Superior temporal gyrus (tissue), 1 donor: ENCODE results near the gene CD4.
A peak's percentile ranks its signal among the peaks of the same experiment; 100 is the strongest.
"Not testable (repeated sequence)": the region's sequence is repeated elsewhere in the genome, so short reads cannot be mapped to it uniquely, and the experiment has no call there.

ENCODE experiments used
- DNase-seq: peaks from one replicate; pipeline ENCODE4 v3.0.0-alpha.2; 2016; ENCODE audit errors: extremely low spot score

Gene CD4

GRCh38 chr12:6845395-6845794 is 56.1 kb downstream of the CD4 start:
- no peak for DNase-seq

DNA sequence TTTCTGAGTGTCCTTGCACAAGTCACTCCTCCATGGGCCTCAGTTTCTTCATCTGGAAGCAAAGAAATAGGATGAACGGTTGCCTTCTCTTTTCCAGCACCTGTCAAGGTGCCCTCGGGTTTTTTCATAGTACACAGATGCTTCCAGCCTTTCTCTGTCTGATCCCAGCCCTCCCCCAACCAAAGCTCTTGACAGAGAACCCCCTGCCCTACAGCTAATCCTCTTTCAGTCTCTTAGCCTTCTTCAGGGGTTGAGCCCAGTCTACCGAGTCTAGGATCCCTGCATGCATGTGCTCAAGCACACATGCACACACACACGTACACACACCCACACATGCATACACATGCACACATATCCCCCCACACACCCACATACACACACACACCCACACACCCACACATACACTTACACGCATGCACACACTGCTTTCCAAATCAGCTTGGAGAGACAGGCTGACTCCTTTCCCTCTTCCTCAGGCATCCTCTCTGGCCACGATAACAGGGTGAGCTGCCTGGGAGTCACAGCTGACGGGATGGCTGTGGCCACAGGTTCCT is 57.1 kb downstream of the CD4 start:
- no peak for DNase-seq

DNA sequence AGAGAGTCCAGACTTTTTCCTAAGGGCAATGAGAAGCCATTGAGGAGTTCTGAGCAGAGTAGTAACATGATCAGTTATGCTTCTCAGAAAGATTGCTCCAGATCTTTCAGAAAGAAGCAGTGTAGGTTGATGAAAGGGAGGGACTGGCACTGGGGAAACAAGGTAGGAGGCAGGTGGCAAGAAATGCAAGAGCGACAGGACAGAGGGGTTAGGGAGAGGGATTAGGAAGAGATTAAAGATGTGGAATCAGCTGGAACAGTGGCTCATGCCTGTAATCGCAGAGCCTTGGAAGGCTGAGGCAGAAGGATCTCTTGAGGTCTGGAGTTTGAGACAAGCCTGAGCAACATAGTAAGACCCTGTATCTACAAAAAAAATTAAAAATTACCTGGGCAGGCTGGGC is 58.3 kb downstream of the CD4 start:
- DNase-seq, result no peak

GRCh38 chr12:6849427-6849826 is 60.1 kb downstream of the CD4 start:
- DNase-seq, result no peak

- no peak for DNase-seq
Observed at GRCh38 chr12:6849976-6850560, 60.7 kb downstream of the CD4 start.

- no peak for DNase-seq
Observed at GRCh38 chr12:6850796-6851152, 61.4 kb downstream of the CD4 start.

GRCh38 chr12:6851153-6851920 is 62.0 kb downstream of the CD4 start, which contains the start of gene CDCA3:
Gene CDCA3, minus strand, starts transcription at chr12:6851286. Its CDS starts 334 bp downstream, at chr12:6850952.
- DNase-seq, result peak; percentile 99

DNA sequence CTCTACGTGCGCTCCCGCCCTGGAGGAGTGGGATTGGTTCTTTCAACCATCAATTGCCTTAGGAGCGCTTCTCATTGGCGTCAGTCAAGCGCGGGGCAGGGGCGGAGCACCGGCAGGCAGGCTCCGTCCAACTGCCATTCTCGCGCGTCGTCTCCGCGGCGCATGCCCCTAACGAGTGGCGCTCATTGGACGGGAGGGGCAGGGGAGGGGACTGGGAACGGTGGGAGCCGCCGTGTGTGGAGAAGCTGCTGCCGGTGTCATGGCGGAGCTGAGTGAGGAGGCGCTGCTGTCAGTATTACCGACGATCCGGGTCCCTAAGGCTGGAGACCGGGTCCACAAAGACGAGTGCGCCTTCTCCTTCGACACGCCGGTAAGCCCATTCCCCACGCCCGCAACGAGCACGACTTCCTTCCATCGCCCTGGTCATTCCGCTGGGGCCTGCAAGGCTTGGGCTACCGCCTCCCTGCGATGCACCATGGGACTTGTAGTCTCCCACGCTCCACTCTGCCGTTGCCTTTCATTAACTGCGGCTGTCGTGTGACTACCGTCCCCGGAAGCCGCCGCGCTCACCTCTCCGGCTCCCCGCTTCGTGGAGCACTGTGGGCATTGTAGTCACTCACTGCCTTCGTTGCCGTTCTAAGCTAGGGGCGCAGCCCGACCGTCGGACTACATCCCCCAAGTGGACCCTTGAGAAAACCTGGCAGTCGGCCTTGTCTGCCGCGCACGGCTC is 62.8 kb downstream of the CD4 start, which contains the start of gene USP5:
Gene USP5, plus strand, starts transcription at position 230 of the 730 bp plus-strand sequence. Its CDS starts 30 bp downstream, at position 260.
- DNase-seq, result peak; percentile 100

DNA sequence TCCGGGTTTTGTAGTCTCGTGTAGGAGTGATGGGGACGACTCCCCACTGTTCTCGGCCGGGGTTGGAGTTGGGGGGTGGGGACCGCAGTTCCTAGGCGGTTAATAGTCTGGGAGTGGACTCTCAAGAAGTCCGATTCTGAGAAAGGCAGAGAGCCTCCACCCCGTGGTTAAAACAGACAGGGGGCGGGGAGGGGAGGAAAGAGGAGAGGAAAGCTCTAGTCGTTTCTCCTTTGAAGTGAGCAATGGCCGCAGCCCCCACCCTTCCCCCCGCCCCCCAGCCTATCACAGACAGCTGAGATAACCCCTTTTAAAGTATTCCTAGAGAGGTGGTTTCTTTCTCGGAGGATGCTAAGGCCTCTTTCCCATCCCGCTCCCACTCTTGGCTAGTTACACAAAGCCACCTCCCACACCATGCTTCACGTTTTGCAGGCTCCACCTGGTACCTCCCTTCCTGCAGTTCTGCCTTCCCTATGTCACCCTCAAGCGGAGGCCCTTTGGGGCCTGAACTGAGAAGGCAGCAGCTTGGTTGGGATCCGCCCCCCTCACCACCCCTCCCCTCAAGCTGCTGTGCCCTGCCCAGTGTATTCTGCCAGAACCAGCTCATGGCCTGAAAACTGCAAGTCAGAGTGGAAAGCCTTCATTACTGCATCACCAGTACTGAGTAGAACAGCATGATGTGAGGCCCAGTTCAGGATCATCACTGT is 63.5 kb downstream of the CD4 start:
- peak; percentile 32 for DNase-seq

DNA sequence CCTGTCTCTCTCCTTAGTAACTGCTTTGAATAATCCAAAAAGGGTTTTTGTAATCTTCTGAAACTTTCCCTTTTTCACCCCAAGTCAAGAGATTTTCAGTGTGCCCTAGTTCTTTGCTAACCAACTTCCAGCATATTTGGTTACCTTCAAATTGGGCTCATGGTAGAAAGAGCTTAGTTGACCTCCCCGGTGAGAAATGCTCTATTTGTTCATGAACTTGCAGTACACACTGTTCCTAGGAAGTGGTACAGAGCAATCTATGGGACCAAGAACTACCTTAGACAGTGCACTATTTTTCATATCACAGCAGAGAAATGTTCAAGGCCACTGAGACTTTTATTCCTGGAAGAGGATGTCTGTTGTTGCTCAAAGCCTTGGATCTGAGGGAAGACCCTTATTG is 64.3 kb downstream of the CD4 start:
- no peak for DNase-seq

DNA sequence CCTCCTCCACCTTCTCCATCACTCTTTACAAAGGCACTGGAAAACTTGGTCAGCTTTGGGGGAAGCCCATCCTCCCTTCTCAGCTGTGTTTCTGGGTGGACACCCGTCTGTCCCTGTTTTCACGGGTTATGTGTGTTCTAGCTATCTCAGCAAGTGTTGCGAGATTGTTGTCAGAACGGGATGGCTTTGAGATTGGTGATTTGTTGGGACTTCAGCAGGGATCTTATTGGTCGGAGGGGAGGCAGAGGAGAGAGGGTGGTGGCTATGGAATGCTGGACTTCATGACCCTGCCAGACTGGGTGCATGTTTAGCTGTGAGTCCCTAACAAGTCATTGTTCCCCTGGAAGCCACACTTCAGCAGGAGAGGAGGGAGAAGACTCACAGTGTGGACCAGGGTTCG is 64.7 kb downstream of the CD4 start:
- no peak for DNase-seq

DNA sequence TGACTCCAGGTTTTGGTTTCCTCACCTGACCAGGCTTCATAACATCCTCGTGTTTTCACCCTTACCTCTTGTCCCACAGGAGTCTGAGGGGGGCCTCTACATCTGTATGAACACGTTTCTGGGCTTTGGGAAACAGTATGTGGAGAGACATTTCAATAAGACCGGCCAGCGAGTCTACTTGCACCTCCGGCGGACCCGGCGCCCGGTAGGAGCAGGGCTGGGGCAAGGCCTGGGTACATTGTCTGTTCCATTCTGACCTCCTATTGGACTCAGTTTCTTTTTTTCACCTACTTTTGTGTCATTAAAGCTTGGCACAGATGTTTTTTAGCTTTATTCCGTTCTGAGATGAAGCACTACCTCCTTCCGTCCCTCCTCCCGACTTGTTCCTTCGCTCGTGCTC is 66.0 kb downstream of the CD4 start:
- DNase-seq, result no peak

- DNase-seq, result no peak
Observed at GRCh38 chr12:6858799-6859198, 69.5 kb downstream of the CD4 start.

DNA sequence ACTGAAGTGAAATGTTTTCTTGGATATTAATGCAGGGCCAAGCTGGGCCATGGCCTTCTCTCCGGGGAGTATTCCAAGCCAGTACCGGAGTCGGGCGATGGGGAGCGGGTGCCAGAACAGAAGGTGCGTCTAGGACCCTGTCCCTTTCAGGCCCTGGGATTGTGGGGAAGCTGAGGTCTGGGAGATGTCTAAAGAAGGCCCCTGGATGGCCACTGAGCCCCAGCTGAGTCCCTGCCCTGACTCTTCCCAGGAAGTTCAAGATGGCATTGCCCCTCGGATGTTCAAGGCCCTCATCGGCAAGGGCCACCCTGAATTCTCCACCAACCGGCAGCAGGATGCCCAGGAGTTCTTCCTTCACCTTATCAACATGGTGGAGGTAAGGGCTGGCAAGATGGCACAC is 70.8 kb downstream of the CD4 start:
- no peak for DNase-seq

DNA sequence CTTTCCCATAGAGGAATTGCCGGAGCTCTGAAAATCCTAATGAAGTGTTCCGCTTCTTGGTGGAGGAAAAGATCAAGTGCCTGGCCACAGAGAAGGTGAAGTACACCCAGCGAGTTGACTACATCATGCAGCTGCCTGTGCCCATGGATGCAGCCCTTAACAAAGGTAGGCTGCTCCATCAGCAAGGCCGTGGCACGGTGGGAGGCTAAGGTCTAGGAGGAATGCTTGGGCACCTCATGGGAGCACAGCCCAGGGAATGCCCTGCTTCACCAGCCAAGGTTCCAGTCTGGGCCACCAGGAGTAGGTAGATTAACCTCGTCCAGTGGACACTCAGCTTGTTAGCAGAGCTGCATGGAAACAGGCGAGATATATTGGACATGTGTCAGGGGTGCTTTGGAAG is 71.6 kb downstream of the CD4 start:
- DNase-seq, result no peak

- DNase-seq, result no peak
Observed at GRCh38 chr12:6861391-6861790, 72.1 kb downstream of the CD4 start.

- no peak for DNase-seq
Observed at GRCh38 chr12:6863033-6863432, 73.7 kb downstream of the CD4 start.

- DNase-seq, result no peak
Observed at GRCh38 chr12:6863586-6864321, 74.4 kb downstream of the CD4 start.

DNA sequence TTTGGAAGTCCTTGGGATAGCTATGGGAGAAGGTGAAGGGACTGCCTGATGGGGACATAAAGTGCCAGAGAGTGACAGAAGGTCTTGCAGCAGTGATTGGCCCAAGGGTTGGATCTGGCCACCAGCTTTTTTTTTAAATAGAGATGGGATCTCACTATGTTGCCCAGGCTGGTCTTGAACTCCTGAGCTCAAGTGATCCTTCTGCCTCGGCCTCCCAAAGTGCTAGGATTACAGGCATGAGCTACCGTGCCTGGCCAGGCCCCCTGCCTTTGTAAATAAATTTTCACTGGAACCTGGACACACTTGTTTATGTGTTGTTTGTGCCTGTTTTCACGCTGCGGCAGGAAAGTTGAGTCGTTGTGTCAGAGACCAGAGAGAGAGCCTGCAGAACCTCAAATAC is 76.0 kb downstream of the CD4 start:
- not testable (repeated sequence) for DNase-seq

DNA sequence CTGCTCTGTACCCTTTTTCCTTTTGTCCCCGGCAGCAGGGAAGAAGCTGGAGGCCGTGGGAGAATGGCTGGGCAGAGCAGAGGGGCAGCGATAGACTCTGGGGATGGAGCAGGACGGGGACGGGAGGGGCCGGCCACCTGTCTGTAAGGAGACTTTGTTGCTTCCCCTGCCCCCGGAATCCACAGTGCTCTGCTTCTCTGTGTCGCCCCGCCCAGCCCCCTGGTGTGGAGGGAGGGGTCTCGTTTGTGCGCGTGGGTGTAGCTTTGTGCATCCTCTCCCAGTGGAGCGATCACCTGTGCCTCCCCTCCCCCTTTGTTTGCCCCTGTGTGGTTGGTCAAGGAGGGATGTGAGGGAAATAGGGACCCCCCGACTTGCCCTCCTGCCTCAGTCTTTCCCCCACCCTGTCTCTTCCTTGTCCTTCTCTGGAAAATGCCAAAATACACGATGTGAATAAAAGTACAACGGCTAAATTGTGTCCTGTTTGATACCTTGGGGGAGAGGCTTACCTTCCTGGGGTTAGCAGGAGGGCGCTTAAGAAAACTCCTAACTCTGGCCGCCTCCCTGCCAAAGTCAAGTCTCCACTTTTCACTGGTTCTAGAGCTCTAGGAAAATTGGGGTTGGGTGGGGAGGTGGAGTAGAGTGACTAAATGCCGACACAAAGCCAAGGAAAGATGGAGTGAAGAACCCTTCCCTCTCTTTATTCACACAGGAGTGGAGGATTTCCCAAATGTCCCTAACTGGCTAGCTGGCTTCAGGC is 77.0 kb downstream of the CD4 start:
- no peak for DNase-seq
